Eye (tissue), 1 donor: ENCODE data around the gene TOMT.

Experiments used
- DNase-seq: peaks from one replicate; pipeline ENCODE4 v3.0.0-alpha.2; 2015

TOMT gene

DNA sequence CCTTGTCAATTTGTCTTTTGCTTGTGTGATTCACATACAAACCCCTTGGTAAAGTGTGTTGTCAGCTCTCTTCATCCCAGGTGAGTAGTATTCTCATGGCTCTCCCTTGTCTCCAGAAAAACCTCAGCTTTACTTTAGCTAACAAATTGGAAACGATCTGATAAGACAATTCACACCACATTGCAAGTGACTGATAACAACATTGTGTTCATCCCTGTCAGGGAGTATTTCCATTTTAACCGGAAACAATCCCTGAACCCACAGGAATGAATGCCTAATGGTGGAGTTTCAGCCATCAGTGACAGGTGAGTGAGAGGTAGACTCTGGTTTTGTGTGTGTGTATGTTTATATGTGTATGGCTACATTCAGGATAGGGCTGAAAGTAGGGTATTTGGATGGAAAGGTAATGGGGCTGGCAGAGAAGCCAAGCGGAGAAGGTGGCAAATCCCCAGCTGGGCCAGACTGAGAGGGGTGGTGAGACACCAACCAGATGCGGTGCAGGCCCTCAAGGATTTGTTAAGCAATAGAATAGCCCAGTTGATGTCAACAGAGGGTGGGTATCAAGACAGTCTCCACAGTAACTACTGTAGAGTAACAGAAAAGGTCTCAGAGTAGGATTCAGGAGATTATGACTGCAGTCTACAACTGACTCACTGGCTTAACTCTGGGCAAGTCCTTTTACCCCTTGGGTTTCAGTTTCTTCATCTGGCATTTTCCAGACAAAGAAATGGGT is 17.5 kb upstream of the TOMT start:
- no peak for DNase-seq

DNA sequence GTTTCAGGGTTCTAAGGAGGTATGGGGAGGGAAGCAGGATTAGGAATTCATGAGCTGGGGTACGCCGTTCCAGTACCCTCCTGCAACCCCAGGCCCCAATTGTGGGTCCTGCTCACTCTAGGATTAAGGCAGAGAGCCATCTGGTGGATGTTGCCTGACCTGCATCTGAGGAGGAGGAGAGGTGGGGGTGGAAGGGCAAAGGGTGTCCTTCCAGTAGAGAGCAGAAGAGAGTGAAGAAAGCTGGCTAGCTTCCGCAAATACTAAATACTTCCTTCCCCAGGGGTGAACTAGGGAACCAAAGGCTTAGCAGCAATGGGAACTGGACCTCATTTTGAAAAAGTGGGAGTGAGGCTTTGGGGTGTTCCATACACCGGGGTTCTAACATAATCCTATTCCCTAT is 14.4 kb upstream of the TOMT start:
- peak; percentile 88 for DNase-seq

DNA sequence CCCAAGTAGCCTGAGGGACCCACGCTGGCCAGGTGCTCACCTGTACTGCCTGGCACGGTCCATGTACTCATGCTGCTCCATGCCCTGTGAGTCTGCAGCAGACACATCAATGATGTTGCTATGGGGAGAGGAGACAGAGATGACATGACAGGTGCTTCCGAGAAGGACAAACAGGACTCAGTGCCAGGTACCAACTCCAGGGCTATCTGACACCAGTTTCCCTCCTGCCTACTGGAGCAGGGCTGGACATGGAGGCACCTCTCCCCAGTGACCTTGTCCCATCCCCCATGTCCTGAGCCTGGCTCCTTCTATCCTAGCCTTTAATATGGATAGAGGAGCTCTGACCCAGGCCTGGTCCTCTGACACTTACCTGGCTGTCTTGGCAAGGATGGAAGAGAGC is 7.0 kb upstream of the TOMT start:
- no peak for DNase-seq

DNA sequence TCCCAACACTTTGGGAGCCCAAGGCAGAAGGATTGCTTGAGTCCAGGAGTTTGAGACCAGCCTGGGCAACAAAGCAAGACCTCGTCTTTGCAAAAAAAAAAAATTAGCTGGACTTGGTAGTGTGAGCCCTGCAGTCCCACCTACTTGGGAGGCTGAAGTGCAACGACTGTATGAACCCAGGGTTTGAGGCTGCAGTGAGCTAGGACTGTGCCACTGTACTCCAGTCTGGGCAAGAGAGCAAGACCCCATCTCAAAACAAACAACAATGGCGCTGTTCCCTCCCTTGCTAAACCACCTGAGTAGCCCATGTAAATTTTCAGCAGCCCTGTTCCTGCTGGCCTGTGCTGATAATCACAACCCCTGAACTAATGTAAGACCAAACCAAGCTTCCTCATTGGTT is 5.7 kb upstream of the TOMT start:
- no peak for DNase-seq

DNA sequence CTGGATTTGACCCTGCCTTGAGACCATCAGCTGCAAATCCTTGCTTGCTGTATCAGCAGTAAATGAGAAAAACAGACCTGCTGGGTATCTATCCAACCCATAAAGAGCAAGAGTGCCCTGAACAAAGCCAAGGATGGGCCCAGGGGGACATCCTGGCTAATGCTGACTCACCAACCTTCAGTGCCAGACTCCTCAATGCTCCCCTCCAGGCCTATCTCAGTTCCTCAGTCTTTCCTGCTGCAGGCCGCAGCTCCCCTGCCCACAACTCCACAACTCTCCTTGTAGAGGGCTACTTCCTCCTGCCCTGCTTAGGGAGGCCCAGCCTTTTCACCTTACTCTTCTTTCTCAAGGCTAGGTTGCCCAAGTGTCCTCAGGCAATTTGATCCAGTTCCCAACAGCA is 5.3 kb upstream of the TOMT start:
- no peak for DNase-seq

DNA sequence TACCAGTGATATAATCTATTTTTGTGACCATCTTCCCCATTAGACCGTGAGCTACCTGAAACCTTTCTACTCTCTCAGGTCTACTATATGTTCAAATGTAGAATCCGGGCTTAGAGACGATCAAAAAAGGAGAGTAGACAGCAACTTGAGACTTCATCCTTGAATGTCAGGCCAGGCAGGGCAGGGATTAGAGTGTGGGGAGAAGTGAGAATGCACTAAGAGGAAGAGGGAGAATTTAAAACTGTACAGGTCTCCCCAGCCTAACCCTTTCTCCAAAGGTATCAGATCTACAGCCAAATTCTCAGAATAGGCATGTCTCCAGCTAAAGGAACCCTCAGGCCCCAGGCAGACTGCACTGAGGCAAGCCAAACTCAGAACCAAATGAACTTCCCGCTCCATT is 3.6 kb upstream of the TOMT start:
- no peak for DNase-seq

DNA sequence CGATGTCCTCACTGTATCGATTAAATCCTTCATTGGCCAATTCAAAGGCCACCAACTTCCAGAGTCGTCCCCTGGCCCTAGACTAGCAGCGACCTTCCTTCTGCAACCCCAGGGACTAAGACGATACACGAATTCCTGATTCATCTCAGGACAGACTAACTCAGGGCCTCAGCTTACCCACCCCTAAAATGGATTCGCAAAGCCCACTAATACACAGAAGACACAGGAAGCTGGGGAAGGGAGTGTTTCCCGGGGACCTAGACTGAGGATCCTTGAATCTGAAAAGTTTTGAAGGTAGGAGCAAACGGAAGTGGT is 3.1 kb upstream of the TOMT start:
- DNase-seq = no peak

DNA sequence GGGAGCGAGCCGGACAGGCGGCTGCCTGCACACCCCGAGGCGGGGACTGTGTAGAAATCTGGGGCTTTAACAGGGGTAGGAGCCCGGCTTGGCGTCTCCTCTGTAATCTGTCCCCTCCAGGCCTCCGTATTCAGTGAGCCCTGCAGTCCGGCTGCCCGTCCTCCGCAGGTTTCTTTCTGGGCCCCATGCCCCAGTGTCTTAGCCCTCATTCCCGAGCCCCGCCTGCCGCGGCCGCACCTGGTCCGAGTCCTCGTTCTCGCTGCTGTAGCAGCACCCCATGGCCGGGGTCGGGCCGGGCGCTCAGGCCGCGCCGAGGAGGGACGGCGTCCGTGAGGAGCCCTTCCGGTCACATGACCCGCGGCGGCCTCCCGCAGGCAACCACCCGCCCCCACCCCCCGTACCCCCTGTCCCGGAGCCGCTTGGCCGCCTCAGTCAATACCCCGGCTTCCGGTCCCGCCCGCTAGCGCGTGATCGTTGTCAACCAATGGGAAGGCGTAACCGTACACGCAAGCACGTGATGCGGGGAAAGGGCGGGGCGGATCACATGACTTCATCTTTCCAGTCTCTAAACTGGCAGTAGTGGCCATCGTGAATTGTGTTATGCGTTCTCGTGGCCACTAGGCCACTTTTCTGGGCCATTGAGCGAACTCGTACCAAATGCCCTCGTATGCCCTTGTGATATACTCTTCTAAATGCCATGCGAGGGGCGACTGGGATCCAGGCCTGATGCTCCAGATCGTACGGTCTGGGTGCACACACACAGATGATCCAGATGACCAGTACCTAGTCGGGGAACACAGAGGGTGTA is 2.6 kb upstream of the TOMT start, which contains the start of gene LAMTOR1:
LAMTOR1 (minus strand) TSS at position 352 of the 808 bp plus-strand sequence; CDS start at position 279, 73 bp downstream.
- peak; percentile 100 for DNase-seq

DNA sequence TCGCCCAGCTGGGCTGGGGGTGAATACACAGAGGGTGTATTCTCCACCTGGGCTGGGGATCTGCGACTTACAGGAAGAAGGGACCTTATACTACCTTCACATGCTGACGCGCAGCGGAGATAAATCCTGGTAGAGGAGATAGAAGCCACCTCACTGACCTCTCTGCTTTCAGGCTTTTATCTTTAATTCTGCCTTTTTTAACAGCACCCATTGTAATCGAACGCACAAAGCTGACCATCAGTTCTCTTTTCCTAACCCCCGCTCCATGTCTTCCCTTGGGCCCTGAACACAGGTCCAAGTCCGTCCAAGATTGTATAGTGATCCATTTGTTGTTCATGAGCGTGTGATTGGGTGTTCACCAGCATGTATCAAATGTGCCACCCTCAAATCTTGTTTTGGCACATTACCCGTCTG is 2.0 kb upstream of the TOMT start:
- DNase-seq = no peak

DNA sequence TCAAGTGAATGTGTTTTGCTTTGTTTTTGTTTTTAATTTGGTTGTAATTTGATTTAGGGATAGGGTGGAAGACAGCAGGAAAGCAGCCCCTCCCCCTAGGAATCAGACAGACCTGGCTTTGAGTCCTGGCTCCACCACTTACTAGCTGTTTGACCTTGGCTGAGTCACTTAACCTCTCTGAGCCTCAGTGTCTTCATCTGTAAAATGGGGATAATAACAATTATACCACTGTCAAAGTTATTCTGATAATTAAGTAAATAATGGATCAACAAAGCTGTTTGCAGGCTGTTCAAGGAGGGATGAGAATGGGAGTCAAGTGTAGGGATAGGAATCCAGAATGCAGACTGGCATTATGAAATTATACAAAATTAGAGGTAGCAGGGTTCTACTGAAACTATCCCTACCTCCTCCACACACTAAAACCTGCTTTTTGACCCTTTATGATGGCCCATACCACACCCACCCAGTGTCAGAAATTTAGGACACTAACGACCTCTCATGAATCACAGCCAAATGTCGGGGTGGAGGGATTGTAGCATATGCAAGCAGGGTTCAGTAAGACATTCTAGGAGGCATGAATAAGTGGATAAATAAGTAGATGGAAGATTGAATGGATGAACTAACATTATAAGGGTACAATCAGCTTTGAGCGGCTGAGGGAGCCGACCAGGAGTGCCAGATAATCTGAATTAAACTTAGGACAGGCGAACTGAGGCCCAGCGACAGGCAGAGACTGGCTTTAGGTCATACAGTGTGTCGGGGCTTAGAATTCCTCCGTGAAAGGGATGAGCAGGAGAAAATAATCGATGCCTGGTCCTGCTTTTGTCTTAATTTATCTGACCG is 5.8 kb downstream of the TOMT start:
- DNase-seq = peak; percentile 39

DNA sequence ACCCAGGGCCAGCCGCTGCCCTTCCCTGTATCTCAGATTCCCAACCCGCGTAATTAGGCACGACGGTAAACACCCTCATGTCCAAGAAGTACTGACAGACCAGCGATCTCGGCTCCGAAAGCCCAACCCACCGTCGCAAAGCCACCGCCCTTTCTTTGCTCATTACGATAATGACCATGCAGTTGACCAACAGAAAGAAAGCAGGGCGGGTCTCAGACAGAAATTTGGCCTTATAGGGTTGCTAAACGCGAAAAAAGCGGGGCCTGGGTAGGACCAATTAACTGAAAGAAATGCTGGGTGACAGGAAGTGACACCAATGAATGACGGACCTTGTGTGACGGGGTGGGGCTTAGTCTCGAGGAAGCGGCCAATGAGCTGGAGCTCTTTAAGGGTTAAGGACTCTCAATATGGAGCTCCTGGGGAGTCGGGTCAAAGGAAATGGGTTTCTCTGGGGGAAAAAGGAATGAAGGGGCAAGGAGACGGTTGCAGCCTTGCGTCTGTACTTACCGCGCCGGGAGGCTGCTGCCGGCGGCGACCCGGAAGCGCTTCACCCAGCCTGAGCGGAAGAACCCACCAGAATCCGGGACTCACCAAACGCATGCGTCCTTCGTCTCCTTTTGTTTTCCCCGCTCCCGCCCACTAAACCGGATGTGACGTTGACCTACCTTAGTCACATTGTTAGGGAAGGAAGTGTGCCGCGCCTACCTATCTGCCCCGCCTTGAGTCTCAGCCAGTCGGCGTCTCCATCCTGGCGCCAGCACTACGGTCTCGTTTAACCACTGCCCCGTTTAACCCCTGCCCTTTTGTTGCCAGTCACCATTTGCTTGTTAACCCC is 6.6 kb downstream of the TOMT start, which contains the start of gene ANAPC15:
ANAPC15 (minus strand) TSS at position 553 of the 835 bp plus-strand sequence. CDS start 1,419 bp downstream, outside the sequence.
- peak; percentile 100 for DNase-seq

DNA sequence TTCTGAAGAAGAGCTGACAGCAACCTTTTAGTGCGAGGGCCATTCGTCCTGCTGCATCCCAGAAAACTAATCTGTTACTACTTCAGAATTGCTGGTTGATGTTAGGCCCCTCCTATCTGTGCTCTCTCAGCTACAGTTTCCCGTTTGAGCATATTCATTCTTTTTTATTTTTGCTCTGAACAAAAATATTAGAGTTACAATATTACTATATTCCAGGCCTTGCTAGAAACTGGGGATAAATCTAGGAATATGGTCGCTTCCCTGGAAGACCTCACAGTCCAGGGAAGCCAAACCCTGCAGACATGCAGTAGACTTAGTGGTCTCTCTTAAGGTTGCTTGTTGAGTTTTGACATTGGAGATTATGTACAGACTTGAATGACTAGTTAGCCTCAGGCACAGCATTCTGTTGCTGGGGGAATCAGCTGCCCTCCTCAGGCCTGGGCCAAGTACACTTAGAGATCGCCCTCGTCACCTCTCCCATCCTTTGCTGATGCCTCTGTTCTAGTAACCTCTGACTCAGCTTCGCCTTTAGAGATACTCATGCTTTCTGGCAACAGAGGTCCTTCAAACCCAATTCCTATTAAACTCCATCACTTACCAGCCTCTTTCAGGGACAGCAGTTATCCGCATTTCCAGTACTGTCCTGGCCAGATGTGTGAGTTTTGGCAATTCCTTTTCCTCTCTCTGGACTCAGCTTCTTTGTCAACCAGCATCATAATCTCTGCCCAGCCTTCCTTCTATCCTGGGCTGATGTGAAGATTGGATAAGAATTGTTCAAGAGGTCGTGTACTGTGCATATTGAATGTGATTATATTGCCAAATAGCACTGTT is 7.5 kb downstream of the TOMT start:
- no peak for DNase-seq

DNA sequence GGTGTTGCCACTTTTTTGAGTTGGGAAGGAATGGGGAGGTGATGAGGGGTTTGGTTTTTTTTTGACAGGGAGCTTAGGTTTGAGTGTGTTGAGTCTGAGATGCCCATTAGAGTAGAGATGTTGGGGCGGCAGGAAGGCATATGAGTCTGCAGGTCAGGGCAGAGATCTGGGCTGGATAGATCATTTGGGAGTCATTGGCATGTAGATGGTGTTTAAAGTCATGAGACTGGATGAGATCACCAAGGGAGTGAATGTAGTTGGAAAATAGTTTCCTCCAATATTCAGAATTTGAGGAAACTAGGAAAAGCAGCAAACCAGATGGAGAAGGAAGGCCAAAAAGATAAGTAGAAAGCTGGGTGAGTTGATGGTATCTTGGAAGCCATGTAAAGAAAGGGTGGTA is 8.8 kb downstream of the TOMT start:
- DNase-seq = no peak

DNA sequence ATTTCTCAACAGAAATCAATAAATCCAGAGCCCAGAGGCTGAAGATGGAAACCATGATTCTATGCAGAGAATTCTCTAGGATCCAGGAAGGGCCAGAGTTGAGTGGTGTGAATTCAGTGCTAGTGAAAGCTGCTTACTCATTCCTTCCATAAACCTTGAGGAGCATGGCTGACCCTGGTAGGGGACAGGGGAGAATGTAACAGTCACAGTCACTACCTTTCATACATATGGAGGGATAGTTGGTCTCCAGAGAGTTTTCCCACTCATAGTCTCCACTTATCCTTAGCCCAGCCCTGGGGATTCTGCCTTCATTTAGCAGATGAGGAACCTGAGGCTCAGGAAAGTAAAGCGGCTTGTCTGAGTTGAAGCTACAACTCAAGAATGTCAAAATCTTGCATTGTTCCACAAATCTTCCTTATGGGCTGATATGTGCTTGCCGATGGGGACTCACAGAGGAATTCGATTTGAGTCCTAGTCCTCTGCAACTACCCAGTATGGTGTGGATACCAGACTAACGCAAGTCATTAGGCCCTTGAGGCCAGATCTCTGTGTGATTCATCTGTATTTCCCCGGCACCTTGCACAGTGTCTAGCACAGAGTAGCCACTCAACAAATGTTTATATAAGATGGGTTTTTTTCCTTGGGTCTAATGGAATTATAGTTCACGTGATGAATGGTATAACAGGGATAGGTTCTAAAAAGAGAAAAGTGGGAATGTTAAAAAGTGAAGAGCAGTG is 10.5 kb downstream of the TOMT start:
- DNase-seq = no peak

DNA sequence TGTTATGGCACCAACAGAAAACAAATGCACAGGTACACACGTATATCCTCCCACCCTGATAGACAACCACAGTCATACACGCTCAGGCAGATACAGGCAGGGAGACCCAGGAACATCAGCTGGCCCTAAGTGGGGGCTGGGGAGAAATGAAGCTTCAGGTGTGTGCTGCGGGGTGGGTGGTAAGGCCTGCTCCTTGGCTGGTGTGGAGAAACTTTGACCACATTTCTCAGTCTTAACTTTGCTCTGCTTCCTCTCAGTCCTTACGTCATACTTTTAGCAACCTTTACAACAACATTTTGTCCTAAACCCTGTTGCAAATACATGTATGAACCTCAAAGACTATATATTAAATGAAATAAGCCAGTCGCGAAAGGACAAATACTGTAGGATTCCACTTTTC is 13.5 kb downstream of the TOMT start:
- no peak for DNase-seq

DNA sequence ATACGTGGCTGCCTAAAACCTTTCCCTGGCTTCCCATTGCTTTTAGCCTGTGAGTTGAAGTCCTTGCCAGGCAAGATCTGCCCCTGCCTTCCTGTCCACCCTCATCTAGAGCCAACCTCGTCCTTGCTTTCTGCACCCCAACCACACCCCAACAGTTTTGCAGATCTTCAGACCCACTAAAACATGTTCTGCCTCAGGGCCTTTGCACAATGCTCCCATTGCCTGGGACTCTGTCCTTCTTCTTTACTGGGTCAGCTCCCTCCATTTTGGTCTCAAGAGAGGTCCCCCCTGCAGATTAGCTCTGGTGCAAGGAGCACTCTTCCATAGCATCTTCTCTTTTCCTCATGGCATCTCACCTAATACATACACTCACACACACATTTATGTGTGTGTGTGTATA is 15.2 kb downstream of the TOMT start:
- DNase-seq = no peak

DNA sequence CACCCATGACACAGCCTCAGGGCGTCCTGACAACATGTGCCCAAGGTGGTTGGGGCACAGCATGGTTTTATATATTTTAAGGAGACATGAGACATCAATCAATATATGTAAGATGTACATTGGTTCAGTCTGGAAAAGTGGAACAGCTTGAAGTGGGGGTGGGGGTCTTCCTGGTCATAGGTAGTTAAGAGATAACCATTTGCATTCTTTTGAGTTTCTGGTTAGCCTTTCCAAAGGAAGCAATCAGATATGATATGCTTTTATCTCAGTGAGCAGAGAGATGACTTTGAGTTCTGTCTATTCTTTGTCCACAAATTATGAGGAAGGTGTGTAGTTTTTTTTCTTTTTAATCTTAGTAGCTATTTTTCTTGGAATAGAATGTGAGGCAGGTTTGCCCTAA is 16.9 kb downstream of the TOMT start:
- DNase-seq = no peak

DNA sequence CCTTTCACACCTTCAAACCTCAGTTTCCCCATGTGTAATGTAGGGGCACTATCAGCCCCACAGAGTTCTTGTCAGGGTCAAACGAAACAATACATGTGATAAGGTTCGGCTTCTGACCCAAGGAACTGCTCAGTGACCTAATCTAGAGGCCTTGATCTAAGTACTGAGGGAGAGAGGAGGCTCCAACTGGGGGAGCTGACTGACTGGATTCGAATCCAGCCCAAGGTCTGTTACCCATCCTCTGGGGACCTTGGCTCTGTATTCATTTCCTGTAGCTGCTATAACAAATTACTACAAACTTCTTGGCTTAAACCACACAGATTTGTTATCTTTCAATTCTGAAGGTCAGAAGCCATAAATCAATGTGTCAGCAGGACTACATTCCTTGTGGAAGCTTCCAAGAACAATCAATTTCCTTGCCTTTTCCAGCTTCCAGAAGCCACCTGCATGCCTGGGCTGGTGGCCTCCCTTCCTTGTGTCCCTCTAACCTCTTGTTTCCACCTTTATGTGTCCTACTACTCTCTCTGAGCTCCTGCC is 17.5 kb downstream of the TOMT start:
- no peak for DNase-seq

DNA sequence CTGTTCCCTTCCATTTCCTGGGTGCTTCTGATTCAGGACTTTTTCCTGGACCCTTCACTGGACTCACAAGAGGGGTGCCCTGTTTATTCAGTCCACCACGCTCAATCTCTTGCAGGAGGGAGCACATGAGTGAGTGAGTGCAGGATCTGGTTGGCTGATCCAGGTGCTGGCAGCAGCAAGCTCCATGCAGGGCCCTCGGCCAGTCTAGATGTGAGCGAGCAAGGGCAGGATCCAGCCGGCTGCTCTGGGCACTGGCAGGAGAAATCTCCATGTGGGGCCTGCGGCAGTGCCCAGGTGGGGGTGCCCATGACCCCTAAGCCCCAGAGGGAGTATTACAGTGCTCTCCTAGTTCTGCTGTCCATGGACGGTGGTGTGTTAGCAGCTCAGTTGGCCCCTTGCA is 18.3 kb downstream of the TOMT start:
- no peak for DNase-seq

DNA sequence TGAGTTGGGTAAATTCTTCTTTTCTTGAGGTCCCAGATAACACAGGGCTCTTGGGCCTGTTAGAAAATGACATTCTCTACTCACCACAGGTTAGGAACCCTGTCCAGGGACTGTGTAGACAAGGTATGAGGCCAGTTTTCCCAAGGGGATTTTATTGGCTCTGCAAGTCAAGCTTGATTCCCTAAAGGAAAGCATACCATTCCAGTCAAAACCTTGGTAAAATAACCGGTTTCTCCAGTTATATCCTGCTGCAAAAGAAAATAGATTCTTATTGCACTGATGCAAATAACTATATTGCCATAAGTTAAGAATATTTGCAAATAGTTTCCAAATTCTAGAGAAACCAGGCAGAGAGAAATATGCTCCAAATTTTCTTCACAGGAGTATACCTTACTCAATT is 20.2 kb downstream of the TOMT start:
- no peak for DNase-seq

DNA sequence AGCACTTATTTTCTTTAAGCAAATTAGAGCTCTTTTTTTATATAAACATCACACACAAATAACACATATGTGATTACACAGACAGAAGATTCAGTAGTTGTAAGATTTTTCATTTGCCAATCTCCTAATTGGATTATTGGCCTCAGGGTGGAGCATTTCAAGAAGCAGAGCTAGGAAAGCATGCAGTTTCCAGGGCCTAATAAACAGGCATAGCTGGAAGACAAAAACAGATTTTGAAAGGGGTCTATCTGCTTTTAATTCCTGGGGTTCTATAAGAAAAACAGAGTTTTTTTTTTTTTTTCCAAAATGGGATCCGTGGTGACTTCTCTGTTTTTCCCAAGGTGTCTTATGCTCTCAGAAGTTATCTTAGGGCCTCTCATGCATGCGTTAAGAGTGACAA is 22.2 kb downstream of the TOMT start:
- no peak for DNase-seq
